ENCODE measurements around the gene NANOS2. TPM values are rescaled to one million over a fixed set of nuclear protein-coding genes. Genes with fewer than 3 reads are reported as not detected.

NANOS2 gene
- total and polyA plus RNA-seq, 9 of the 15 experiments (the other 6 are each of a cell fraction or from before 2014, with no cell fraction given) = not detected

- TF ChIP-seq, protein P1, sequence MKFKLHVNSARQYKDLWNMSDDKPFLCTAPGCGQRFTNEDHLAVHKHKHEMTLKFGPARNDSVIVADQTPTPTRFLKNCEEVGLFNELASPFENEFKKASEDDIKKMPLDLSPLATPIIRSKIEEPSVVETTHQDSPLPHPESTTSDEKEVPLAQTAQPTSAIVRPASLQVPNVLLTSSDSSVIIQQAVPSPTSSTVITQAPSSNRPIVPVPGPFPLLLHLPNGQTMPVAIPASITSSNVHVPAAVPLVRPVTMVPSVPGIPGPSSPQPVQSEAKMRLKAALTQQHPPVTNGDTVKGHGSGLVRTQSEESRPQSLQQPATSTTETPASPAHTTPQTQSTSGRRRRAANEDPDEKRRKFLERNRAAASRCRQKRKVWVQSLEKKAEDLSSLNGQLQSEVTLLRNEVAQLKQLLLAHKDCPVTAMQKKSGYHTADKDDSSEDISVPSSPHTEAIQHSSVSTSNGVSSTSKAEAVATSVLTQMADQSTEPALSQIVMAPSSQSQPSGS (CRISPR knock-in tag; IDR thresholded peaks at IDR 0.05) = no peak
- TF ChIP-seq TCF7L2 (IDR thresholded peaks at IDR 0.05; ENCODE audit: low read depth, low read length) = no peak
- no peak for TF ChIP-seq ZKSCAN8 (CRISPR knock-in tag; IDR thresholded peaks at IDR 0.05)
- no peak for TF ChIP-seq SREBF2 (CRISPR knock-in tag; IDR thresholded peaks at IDR 0.05)
- TF ChIP-seq PRPF4 (IDR thresholded peaks at IDR 0.05; ENCODE audit: insufficient read depth, low read depth, low read length, poor library complexity, severe bottlenecking) = no peak
- peak; percentile 30; the same call in 1 of the 2 replicates for TF ChIP-seq MGA (IDR thresholded peaks at IDR 0.05)
- TF ChIP-seq NUFIP1 (IDR thresholded peaks at IDR 0.05; ENCODE audit: partially characterized antibody) = no peak
- no peak for TF ChIP-seq NFRKB (IDR thresholded peaks at IDR 0.05; ENCODE audit: low read depth)
- TF ChIP-seq TEAD2 (tag; IDR thresholded peaks at IDR 0.05) = no peak
- no peak for TF ChIP-seq NELFE (IDR thresholded peaks at IDR 0.05; ENCODE audit: insufficient read depth, insufficient read length)
- TF ChIP-seq, protein P2, sequence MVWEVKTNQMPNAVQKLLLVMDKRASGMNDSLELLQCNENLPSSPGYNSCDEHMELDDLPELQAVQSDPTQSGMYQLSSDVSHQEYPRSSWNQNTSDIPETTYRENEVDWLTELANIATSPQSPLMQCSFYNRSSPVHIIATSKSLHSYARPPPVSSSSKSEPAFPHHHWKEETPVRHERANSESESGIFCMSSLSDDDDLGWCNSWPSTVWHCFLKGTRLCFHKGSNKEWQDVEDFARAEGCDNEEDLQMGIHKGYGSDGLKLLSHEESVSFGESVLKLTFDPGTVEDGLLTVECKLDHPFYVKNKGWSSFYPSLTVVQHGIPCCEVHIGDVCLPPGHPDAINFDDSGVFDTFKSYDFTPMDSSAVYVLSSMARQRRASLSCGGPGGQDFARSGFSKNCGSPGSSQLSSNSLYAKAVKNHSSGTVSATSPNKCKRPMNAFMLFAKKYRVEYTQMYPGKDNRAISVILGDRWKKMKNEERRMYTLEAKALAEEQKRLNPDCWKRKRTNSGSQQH (CRISPR knock-in tag; IDR thresholded peaks at IDR 0.05) = no peak
- peak; percentile 80; the same call in 1 of the 2 replicates for TF ChIP-seq CBFB (CRISPR knock-in tag; IDR thresholded peaks at IDR 0.05)
- TF ChIP-seq ZFP1 (CRISPR knock-in tag; IDR thresholded peaks at IDR 0.05) = no peak
Observed at GRCh38 chr19:45882652-45883585, 31.7 kb downstream of the NANOS2 start (continued).

Measured in K562 (cell line).